ENCODE measurements around the gene EXD3.

EXD3 gene

GRCh38 chr9:137269231-137269772, 153.7 kb downstream of the EXD3 start:
- peaks cover 61% of the 10 kb centered on the region for H3K36me3 ChIP-seq (replicated peaks)
- TF ChIP-seq CTCF (IDR thresholded peaks at IDR 0.05; ENCODE audit: low read depth, low read length, missing control alignments), result no peak
- H3K27ac ChIP-seq, result peak overlapping the region; percentile 50
- no peak overlapping the region for H3K4me3 ChIP-seq (ENCODE audit: low read depth, low read length)
- in situ Hi-C loops (cut with HindIII; ENCODE audit: low pct_ligation_motif_present, low sequenced_read_pairs), result no loop called here
- no peaks in the 10 kb centered on the region for H3K27me3 ChIP-seq (replicated peaks)
- DNase-seq, result peak; percentile 20

GRCh38 chr9:137268538-137269201, 154.3 kb downstream of the EXD3 start:
- H3K27ac ChIP-seq, result peak overlapping the region; percentile 50

GRCh38 chr9:137267933-137268355, 155.0 kb downstream of the EXD3 start:
- no peaks in the 10 kb centered on the region for H3K27me3 ChIP-seq (replicated peaks)
- peaks cover 62% of the 10 kb centered on the region for H3K36me3 ChIP-seq (replicated peaks)
- H3K27ac ChIP-seq, result peak overlapping the region; percentile 50
- DNase-seq, result peak; percentile 72
- TF ChIP-seq CTCF (IDR thresholded peaks at IDR 0.05; ENCODE audit: low read depth, low read length, missing control alignments), result no peak
- in situ Hi-C loops (cut with HindIII; ENCODE audit: low pct_ligation_motif_present, low sequenced_read_pairs), result no loop called here
- no peak overlapping the region for H3K4me3 ChIP-seq (ENCODE audit: low read depth, low read length)

More at GRCh38 chr9:137268538-137269201, 154.3 kb downstream of the EXD3 start:
- no peak overlapping the region for H3K4me3 ChIP-seq (ENCODE audit: low read depth, low read length)
- in situ Hi-C loops (cut with HindIII; ENCODE audit: low pct_ligation_motif_present, low sequenced_read_pairs), result no loop called here
- peaks cover 63% of the 10 kb centered on the region for H3K36me3 ChIP-seq (replicated peaks)
- no peaks in the 10 kb centered on the region for H3K27me3 ChIP-seq (replicated peaks)
- TF ChIP-seq CTCF (IDR thresholded peaks at IDR 0.05; ENCODE audit: low read depth, low read length, missing control alignments), result no peak
- DNase-seq, result peak; percentile 31

- Histone ChIP-seq H3K36me3 (replicated peaks) (peaks cover 53% of the 10 kb centered on the region), H3K27ac (no peak overlapping the region), H3K27me3 (replicated peaks) (no peaks in the 10 kb centered on the region), H3K4me3 (ENCODE audit: low read depth, low read length) (no peak overlapping the region)
- in situ Hi-C loops (cut with HindIII; ENCODE audit: low pct_ligation_motif_present, low sequenced_read_pairs), result no loop called here
- TF ChIP-seq CTCF (IDR thresholded peaks at IDR 0.05; ENCODE audit: low read depth, low read length, missing control alignments), result no peak
- DNase-seq, result no peak
Measured at GRCh38 chr9:137266585-137267453, 156.1 kb downstream of the EXD3 start.

- Histone ChIP-seq H3K36me3 (replicated peaks) (peaks cover 52% of the 10 kb centered on the region), H3K27ac (no peak overlapping the region), H3K4me3 (ENCODE audit: low read depth, low read length) (no peak overlapping the region), H3K27me3 (replicated peaks) (no peaks in the 10 kb centered on the region)
- TF ChIP-seq CTCF (IDR thresholded peaks at IDR 0.05; ENCODE audit: low read depth, low read length, missing control alignments), result no peak
- DNase-seq, result no peak
- in situ Hi-C loops (cut with HindIII; ENCODE audit: low pct_ligation_motif_present, low sequenced_read_pairs), result no loop called here
Measured at GRCh38 chr9:137266162-137266527, 156.8 kb downstream of the EXD3 start.

Measured in brain microvascular endothelial cell (primary cell).